ENCODE results near the gene GNG8.

GRCh38 chr19:46609511-46610412, 26.2 kb downstream of the GNG8 start:
- TF ChIP-seq POLR2AphosphoS5 (IDR thresholded peaks at IDR 0.05; ENCODE audit: low read depth, low read length): no peak
- TF ChIP-seq, protein P1, sequence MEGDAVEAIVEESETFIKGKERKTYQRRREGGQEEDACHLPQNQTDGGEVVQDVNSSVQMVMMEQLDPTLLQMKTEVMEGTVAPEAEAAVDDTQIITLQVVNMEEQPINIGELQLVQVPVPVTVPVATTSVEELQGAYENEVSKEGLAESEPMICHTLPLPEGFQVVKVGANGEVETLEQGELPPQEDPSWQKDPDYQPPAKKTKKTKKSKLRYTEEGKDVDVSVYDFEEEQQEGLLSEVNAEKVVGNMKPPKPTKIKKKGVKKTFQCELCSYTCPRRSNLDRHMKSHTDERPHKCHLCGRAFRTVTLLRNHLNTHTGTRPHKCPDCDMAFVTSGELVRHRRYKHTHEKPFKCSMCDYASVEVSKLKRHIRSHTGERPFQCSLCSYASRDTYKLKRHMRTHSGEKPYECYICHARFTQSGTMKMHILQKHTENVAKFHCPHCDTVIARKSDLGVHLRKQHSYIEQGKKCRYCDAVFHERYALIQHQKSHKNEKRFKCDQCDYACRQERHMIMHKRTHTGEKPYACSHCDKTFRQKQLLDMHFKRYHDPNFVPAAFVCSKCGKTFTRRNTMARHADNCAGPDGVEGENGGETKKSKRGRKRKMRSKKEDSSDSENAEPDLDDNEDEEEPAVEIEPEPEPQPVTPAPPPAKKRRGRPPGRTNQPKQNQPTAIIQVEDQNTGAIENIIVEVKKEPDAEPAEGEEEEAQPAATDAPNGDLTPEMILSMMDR (IDR thresholded peaks at IDR 0.05): no peak
- TF ChIP-seq, protein P2, sequence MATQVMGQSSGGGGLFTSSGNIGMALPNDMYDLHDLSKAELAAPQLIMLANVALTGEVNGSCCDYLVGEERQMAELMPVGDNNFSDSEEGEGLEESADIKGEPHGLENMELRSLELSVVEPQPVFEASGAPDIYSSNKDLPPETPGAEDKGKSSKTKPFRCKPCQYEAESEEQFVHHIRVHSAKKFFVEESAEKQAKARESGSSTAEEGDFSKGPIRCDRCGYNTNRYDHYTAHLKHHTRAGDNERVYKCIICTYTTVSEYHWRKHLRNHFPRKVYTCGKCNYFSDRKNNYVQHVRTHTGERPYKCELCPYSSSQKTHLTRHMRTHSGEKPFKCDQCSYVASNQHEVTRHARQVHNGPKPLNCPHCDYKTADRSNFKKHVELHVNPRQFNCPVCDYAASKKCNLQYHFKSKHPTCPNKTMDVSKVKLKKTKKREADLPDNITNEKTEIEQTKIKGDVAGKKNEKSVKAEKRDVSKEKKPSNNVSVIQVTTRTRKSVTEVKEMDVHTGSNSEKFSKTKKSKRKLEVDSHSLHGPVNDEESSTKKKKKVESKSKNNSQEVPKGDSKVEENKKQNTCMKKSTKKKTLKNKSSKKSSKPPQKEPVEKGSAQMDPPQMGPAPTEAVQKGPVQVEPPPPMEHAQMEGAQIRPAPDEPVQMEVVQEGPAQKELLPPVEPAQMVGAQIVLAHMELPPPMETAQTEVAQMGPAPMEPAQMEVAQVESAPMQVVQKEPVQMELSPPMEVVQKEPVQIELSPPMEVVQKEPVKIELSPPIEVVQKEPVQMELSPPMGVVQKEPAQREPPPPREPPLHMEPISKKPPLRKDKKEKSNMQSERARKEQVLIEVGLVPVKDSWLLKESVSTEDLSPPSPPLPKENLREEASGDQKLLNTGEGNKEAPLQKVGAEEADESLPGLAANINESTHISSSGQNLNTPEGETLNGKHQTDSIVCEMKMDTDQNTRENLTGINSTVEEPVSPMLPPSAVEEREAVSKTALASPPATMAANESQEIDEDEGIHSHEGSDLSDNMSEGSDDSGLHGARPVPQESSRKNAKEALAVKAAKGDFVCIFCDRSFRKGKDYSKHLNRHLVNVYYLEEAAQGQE (IDR thresholded peaks at IDR 0.05; ENCODE audit: insufficient read depth in 1 of 2, low read depth in 2 of 2, low read length in 1 of 2): no peak
